Mesothelial cell of epicardium (in vitro differentiated cells): ENCODE data around the gene SLC30A3. TPM values are rescaled to one million over a fixed set of nuclear protein-coding genes. Genes with fewer than 3 reads are reported as not detected.

Source experiments
- DNase-seq, 2 experiments: peaks; one replicate each; pipeline ENCODE4 v3.0.0; 2021; ENCODE audit warnings: low spot score in 2 of 2; ENCODE audit not compliant: unreplicated experiment in 2 of 2
- H3K27ac Mint-ChIP-seq: 2 replicates; pipeline ENCODE4 v1.8.0; 2021; ENCODE audit warnings: mixed read lengths
- H3K27me3 Mint-ChIP-seq: 2 replicates; pipeline ENCODE4 v1.8.0; 2021; ENCODE audit warnings: low read depth, mixed read lengths
- H3K36me3 Mint-ChIP-seq: 2 replicates; pipeline ENCODE4 v1.8.0; 2021; ENCODE audit warnings: mixed read lengths
- H3K4me1 Mint-ChIP-seq: 2 replicates; pipeline ENCODE4 v1.8.0; 2021; ENCODE audit warnings: mixed read lengths
- H3K4me3 Mint-ChIP-seq: 2 replicates; pipeline ENCODE4 v1.8.0; 2021; ENCODE audit warnings: mild to moderate bottlenecking, moderate library complexity, mixed read lengths
- H3K9me3 Mint-ChIP-seq: 2 replicates; pipeline ENCODE4 v1.8.0; 2021; ENCODE audit warnings: mixed read lengths
- total RNA-seq: library from RNA; stranded (reverse); gene quantifications from 3 replicates; pipeline ENCODE4 v1.2.1, GENCODE V29; 2021
- TF ChIP-seq, protein P1 (sequence below): fragments of 200-600 bp; sonication (generic); IDR thresholded peaks from one replicate; pipeline ENCODE4 v1.5.0; 2021; ENCODE audit warnings: antibody characterized with exemption; ENCODE audit not compliant: unreplicated experiment

The SLC30A3 gene
- total RNA-seq, 1 donor from 2014 or later, result 3.1 TPM

- no peak for DNase-seq
- H3K4me3 Mint-ChIP-seq, result peak overlapping the region; percentile 77
- H3K36me3 Mint-ChIP-seq, result no peaks in the 10 kb centered on the region
- H3K27me3 Mint-ChIP-seq, result peaks cover 26% of the 10 kb centered on the region
- H3K4me1 Mint-ChIP-seq, result peaks cover 22% of the 10 kb centered on the region
- H3K27ac Mint-ChIP-seq, result no peak overlapping the region
- TF ChIP-seq, protein P1, sequence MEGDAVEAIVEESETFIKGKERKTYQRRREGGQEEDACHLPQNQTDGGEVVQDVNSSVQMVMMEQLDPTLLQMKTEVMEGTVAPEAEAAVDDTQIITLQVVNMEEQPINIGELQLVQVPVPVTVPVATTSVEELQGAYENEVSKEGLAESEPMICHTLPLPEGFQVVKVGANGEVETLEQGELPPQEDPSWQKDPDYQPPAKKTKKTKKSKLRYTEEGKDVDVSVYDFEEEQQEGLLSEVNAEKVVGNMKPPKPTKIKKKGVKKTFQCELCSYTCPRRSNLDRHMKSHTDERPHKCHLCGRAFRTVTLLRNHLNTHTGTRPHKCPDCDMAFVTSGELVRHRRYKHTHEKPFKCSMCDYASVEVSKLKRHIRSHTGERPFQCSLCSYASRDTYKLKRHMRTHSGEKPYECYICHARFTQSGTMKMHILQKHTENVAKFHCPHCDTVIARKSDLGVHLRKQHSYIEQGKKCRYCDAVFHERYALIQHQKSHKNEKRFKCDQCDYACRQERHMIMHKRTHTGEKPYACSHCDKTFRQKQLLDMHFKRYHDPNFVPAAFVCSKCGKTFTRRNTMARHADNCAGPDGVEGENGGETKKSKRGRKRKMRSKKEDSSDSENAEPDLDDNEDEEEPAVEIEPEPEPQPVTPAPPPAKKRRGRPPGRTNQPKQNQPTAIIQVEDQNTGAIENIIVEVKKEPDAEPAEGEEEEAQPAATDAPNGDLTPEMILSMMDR, result no peak
- no peaks in the 10 kb centered on the region for H3K9me3 Mint-ChIP-seq
Measured at GRCh38 chr2:27264253-27264752, 1.5 kb upstream of the SLC30A3 start.

- peaks cover 32% of the 10 kb centered on the region for H3K27me3 Mint-ChIP-seq
- H3K4me3 Mint-ChIP-seq, result peak overlapping the region; percentile 77
Measured at GRCh38 chr2:27263287-27264252, 723 bp upstream of the SLC30A3 start.

GRCh38 chr2:27261926-27262298, 935 bp downstream of the SLC30A3 start:
- no peaks in the 10 kb centered on the region for H3K36me3 Mint-ChIP-seq
- TF ChIP-seq, protein P1, result no peak
- peaks cover 22% of the 10 kb centered on the region for H3K4me1 Mint-ChIP-seq
- no peaks in the 10 kb centered on the region for H3K9me3 Mint-ChIP-seq
- H3K4me3 Mint-ChIP-seq, result peak overlapping the region; percentile 33
- no peak overlapping the region for H3K27ac Mint-ChIP-seq
- peaks cover 47% of the 10 kb centered on the region for H3K27me3 Mint-ChIP-seq
- no peak for DNase-seq

More at GRCh38 chr2:27263287-27264252, 723 bp upstream of the SLC30A3 start:
- Mint-ChIP-seq H3K9me3 (no peaks in the 10 kb centered on the region), H3K4me1 (peaks cover 22% of the 10 kb centered on the region), H3K27ac (no peak overlapping the region), H3K36me3 (no peaks in the 10 kb centered on the region)
- TF ChIP-seq, protein P1, result no peak
- no peak for DNase-seq

- H3K9me3 Mint-ChIP-seq, result no peaks in the 10 kb centered on the region
- no peak overlapping the region for H3K27ac Mint-ChIP-seq
Measured at GRCh38 chr2:27261241-27261925, 1.5 kb downstream of the SLC30A3 start.

GRCh38 chr2:27258051-27258450, 4.8 kb downstream of the SLC30A3 start:
- Mint-ChIP-seq H3K4me3 (no peak overlapping the region), H3K4me1 (peaks cover 4% of the 10 kb centered on the region), H3K9me3 (no peaks in the 10 kb centered on the region), H3K27ac (no peak overlapping the region), H3K36me3 (no peaks in the 10 kb centered on the region), H3K27me3 (peaks cover 74% of the 10 kb centered on the region)
- no peak for DNase-seq
- TF ChIP-seq, protein P1, result no peak

More at GRCh38 chr2:27261241-27261925, 1.5 kb downstream of the SLC30A3 start:
- Mint-ChIP-seq H3K4me1 (peaks cover 22% of the 10 kb centered on the region), H3K27me3 (peaks cover 53% of the 10 kb centered on the region), H3K4me3 (peak overlapping the region; percentile 33), H3K36me3 (no peaks in the 10 kb centered on the region)
- TF ChIP-seq, protein P1, result no peak
- no peak for DNase-seq
